Sigmoid colon (tissue), 4 donors: Measurements from ENCODE around the gene C4A.
"Not testable (repeated sequence)": the region's sequence is repeated elsewhere in the genome, so short reads cannot be mapped to it uniquely, and the experiment has no call there.

Experiments used
- POLR2AphosphoS5 ChIP-seq, 4 donors: sonication (generic); formaldehyde crosslinking; IDR thresholded peaks; one replicate each; pipeline ENCODE4 v1.6.1; 2017; ENCODE audit warnings: antibody characterized with exemption in 4 of 4
- TF ChIP-seq, protein P1 (sequence below), 4 experiments: fragments of 450-650 bp in 3 of 4; fragments of 200-600 bp in 1 of 4; IDR thresholded peaks; one replicate each; pipeline ENCODE4 v1.5.1; 2016 to 2019; ENCODE audit warnings: antibody characterized with exemption in 4 of 4, mild to moderate bottlenecking in 3 of 4, moderate library complexity in 2 of 4

DNA sequence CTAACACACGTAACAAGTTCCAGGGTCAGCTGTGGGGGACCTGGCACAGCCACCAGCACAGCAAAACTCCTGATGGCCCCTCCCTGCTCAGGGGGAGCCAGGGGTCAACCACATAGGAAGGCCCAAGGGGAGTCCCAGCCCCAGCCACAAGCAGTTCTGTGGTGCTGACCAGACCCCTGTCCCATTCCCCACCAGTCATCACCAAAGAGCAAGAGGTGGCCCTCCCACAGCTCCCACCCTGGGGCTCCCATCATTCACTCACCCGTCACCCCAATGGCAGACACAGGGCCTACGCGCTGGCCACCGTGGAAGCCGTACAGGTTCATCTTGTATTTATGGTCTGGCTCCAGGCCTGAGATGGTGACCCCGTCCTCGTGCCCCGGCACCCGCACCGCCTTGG, 67.9 kb downstream of the C4A start:
- not testable (repeated sequence) for TF ChIP-seq POLR2AphosphoS5 (IDR thresholded peaks at IDR 0.05)
- TF ChIP-seq, protein P1, sequence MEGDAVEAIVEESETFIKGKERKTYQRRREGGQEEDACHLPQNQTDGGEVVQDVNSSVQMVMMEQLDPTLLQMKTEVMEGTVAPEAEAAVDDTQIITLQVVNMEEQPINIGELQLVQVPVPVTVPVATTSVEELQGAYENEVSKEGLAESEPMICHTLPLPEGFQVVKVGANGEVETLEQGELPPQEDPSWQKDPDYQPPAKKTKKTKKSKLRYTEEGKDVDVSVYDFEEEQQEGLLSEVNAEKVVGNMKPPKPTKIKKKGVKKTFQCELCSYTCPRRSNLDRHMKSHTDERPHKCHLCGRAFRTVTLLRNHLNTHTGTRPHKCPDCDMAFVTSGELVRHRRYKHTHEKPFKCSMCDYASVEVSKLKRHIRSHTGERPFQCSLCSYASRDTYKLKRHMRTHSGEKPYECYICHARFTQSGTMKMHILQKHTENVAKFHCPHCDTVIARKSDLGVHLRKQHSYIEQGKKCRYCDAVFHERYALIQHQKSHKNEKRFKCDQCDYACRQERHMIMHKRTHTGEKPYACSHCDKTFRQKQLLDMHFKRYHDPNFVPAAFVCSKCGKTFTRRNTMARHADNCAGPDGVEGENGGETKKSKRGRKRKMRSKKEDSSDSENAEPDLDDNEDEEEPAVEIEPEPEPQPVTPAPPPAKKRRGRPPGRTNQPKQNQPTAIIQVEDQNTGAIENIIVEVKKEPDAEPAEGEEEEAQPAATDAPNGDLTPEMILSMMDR (IDR thresholded peaks at IDR 0.05): not testable (repeated sequence)
